Renal cortex interstitium (tissue), 11 donors: ENCODE data around the gene TBL1X. TPM values are rescaled to one million over a fixed set of nuclear protein-coding genes. Genes with fewer than 3 reads are reported as not detected.

Experiments
- DNase-seq, 11 donors: peaks; one replicate each; pipeline ENCODE4 v3.0.0-alpha.2; 2013; ENCODE audit warnings: low read depth in 9 of 11, low spot score in 4 of 11; ENCODE audit errors: extremely low read depth in 1 of 11
- polyA plus RNA-seq, 3 donors: library from polyadenylated mRNA; unstranded; fragments of 120-200 nt; gene quantifications; one replicate each; pipeline ENCODE4 v1.2.1, GENCODE V29; 2013; ENCODE audit not compliant: insufficient read length in 3 of 3

Gene TBL1X
- polyA plus RNA-seq, 3 donors, result 26.9 to 29.1 (median 27.1) TPM

- peak in 1 of 11 donors; percentile 38 for DNase-seq
Measured at GRCh38 chrX:9557521-9557920, 92.7 kb downstream of the TBL1X start.

- DNase-seq, result no peak
Measured at GRCh38 chrX:9558615-9559014, 93.8 kb downstream of the TBL1X start.

GRCh38 chrX:9560219-9560618 lies 95.4 kb downstream of the TBL1X start:
- no peak for DNase-seq

GRCh38 chrX:9561199-9561598 lies 96.3 kb downstream of the TBL1X start:
- no peak for DNase-seq

- no peak for DNase-seq
Measured at GRCh38 chrX:9562851-9563250, 98.0 kb downstream of the TBL1X start.

GRCh38 chrX:9566150-9566621 lies 101.3 kb downstream of the TBL1X start:
- no peak for DNase-seq

- no peak for DNase-seq
Measured at GRCh38 chrX:9569876-9570301, 105.0 kb downstream of the TBL1X start.

- no peak for DNase-seq
Measured at GRCh38 chrX:9573282-9574106, 108.6 kb downstream of the TBL1X start.

GRCh38 chrX:9576059-9576458 lies 111.2 kb downstream of the TBL1X start:
- DNase-seq, result no peak

GRCh38 chrX:9577555-9577954 lies 112.7 kb downstream of the TBL1X start:
- no peak for DNase-seq

GRCh38 chrX:9578083-9578779 lies 113.4 kb downstream of the TBL1X start:
- no peak for DNase-seq

- no peak for DNase-seq
Measured at GRCh38 chrX:9581771-9582385, 117.0 kb downstream of the TBL1X start.

GRCh38 chrX:9582956-9583355 lies 118.1 kb downstream of the TBL1X start:
- no peak for DNase-seq

- DNase-seq, result no peak
Measured at GRCh38 chrX:9586992-9587392, 122.1 kb downstream of the TBL1X start.

- DNase-seq, result no peak
Measured at GRCh38 chrX:9587642-9588041, 122.8 kb downstream of the TBL1X start.

- no peak for DNase-seq
Measured at GRCh38 chrX:9591496-9591895, 126.6 kb downstream of the TBL1X start.

- DNase-seq, result no peak
Measured at GRCh38 chrX:9593756-9594155, 128.9 kb downstream of the TBL1X start.

GRCh38 chrX:9595174-9595573 lies 130.3 kb downstream of the TBL1X start:
- no peak for DNase-seq

- DNase-seq, result no peak
Measured at GRCh38 chrX:9596837-9597236, 132.0 kb downstream of the TBL1X start.
